SK-N-SH (cell line): Measurements from ENCODE around the gene GAS7. TPM values are rescaled to one million over a fixed set of nuclear protein-coding genes. Genes with fewer than 3 reads are reported as not detected.
"Not testable (repeated sequence)": the region's sequence is repeated elsewhere in the genome, so short reads cannot be mapped to it uniquely, and the experiment has no call there.

ENCODE experiments used
- CTCF ChIA-PET: fragments of 300-600, 350-600 bp; formaldehyde crosslinking; extraction: SDS; loops from one replicate; lab custom pipeline; 2021; lab: Yijun Ruan, JAX
- POLR2A ChIA-PET: fragments of 350-600 bp; sonication (Branson Sonifier 250); formaldehyde crosslinking; extraction: SDS; loops from one replicate; lab custom pipeline; 2020; ENCODE audit warnings: antibody characterized with exemption, inconsistent platforms; lab: Yijun Ruan, JAX
- DNase-seq: peaks from one replicate; pipeline ENCODE4 v3.0.0; 2012
- H2AFZ ChIP-seq: fragments of 200-600 bp; sonication (generic); 2 replicates; pipeline ENCODE4 v1.8.1; 2016; ENCODE audit warnings: antibody characterized with exemption, mild to moderate bottlenecking, low read depth
- H3F3A ChIP-seq: fragments of 200-600 bp; sonication (generic); replicated peaks from 2 replicates; pipeline ENCODE3; 2016; ENCODE audit warnings: antibody characterized with exemption, mild to moderate bottlenecking; ENCODE audit not compliant: insufficient read depth
- H3K27ac ChIP-seq, 2 experiments: fragments of 200-500 bp in 1 of 2; fragments of 200-600 bp in 1 of 2; sonication (Bioruptor generic) in 1 of 2; sonication (generic), shearing (Covaris generic) in 1 of 2; 2 replicates each; pipeline versions ENCODE4 v1.5.1 to v1.6.1; 2014 to 2016; ENCODE audit warnings: low read depth in 2 of 2, inconsistent platforms in 1 of 2, low read length in 1 of 2, mild to moderate bottlenecking in 1 of 2, mixed read lengths in 1 of 2
- H3K27me3 ChIP-seq: fragments of 200-600 bp; sonication (generic), shearing (Covaris generic); 2 replicates; pipeline ENCODE4 v1.6.1; 2016; ENCODE audit warnings: mixed run types; ENCODE audit not compliant: insufficient read depth
- H3K36me3 ChIP-seq, 2 experiments: fragments of 200-500 bp in 1 of 2; fragments of 200-600 bp in 1 of 2; sonication (Bioruptor generic) in 1 of 2; sonication (generic) in 1 of 2; replicated peaks in 1 of 2; 2 replicates each; pipeline versions ENCODE3 to v1.5.1; 2014 to 2016; ENCODE audit warnings: low read length in 1 of 2, mild to moderate bottlenecking in 1 of 2; ENCODE audit not compliant: insufficient read depth in 2 of 2, control insufficient read depth in 1 of 2
- H3K4me1 ChIP-seq, 2 experiments: fragments of 200-500 bp in 1 of 2; fragments of 200-600 bp in 1 of 2; sonication (Bioruptor generic) in 1 of 2; sonication (generic), shearing (Covaris generic) in 1 of 2; 2 replicates each; pipeline versions ENCODE4 v1.5.1 to v1.6.1; 2014 to 2016; ENCODE audit warnings: low read depth in 1 of 2, low read length in 1 of 2, mixed run types in 1 of 2; ENCODE audit not compliant: insufficient read depth in 2 of 2, control insufficient read depth in 1 of 2
- H3K4me2 ChIP-seq: fragments of 200-600 bp; sonication (generic), shearing (Covaris generic); 2 replicates; pipeline ENCODE4 v1.6.1; 2017; ENCODE audit warnings: mixed run types
- H3K4me3 ChIP-seq, 2 experiments: fragments of 200-500 bp in 1 of 2; fragments of 200-600 bp in 1 of 2; sonication (Bioruptor generic) in 1 of 2; sonication (generic), shearing (Covaris generic) in 1 of 2; 2 replicates each; pipeline versions ENCODE4 v1.5.1 to v1.8.1; 2014 to 2016; ENCODE audit warnings: low read depth in 2 of 2, inconsistent platforms in 1 of 2, low read length in 1 of 2, mild to moderate bottlenecking in 1 of 2, mixed read lengths in 1 of 2, moderate library complexity in 1 of 2
- H3K79me2 ChIP-seq: fragments of 200-600 bp; sonication (generic); 2 replicates; pipeline ENCODE4 v1.8.1; 2017; ENCODE audit warnings: mild to moderate bottlenecking; ENCODE audit not compliant: insufficient read depth
- H3K9ac ChIP-seq: fragments of 200-600 bp; sonication (generic); 2 replicates; pipeline ENCODE4 v1.6.1; 2017; ENCODE audit warnings: mixed run types
- H3K9me2 ChIP-seq: fragments of 200-600 bp; sonication (generic); 2 replicates; pipeline ENCODE4 v1.6.1; 2017; ENCODE audit warnings: mixed run types
- H3K9me3 ChIP-seq: fragments of 200-600 bp; sonication (generic); 2 replicates; pipeline ENCODE4 v1.6.1; 2017; ENCODE audit warnings: mixed run types, mild to moderate bottlenecking, moderate library complexity
- H4K20me1 ChIP-seq: fragments of 200-600 bp; sonication (generic); 2 replicates; pipeline ENCODE4 v1.6.1; 2017; ENCODE audit warnings: mild to moderate bottlenecking, mixed run types; ENCODE audit not compliant: insufficient read depth
- CTCF ChIP-seq: fragments of 200-600 bp; sonication (generic); IDR thresholded peaks from 2 replicates; pipeline ENCODE4 v1.6.1; 2017; ENCODE audit warnings: antibody characterized with exemption, mild to moderate bottlenecking, moderate library complexity
- ELF1 ChIP-seq: IDR thresholded peaks from 2 replicates; pipeline ENCODE4 v1.4.0; 2012
- EZH2phosphoT487 ChIP-seq: fragments of 200-600 bp; sonication (generic); IDR thresholded peaks from 2 replicates; pipeline ENCODE4 v1.6.1; 2017; ENCODE audit warnings: low read depth, mixed run types, mild to moderate bottlenecking, antibody characterized with exemption, moderate library complexity, borderline replicate concordance
- FOSL2 ChIP-seq: IDR thresholded peaks from 2 replicates; pipeline ENCODE4 v1.4.0; 2012; ENCODE audit warnings: low read depth, mild to moderate bottlenecking, moderate library complexity, borderline replicate concordance
- FOXJ3 ChIP-seq: sonication (generic); formaldehyde crosslinking; IDR thresholded peaks from 2 replicates; pipeline ENCODE4 v1.5.1; 2020; ENCODE audit warnings: mild to moderate bottlenecking, missing genetic modification reagents
- FOXM1 ChIP-seq: IDR thresholded peaks from 2 replicates; pipeline ENCODE4 v1.4.0; 2012; ENCODE audit warnings: low read depth, mild to moderate bottlenecking
- GATA2 ChIP-seq: sonication (generic); formaldehyde crosslinking; IDR thresholded peaks from 2 replicates; pipeline ENCODE4 v1.5.0; 2020; ENCODE audit warnings: mild to moderate bottlenecking, missing genetic modification reagents
- MEF2A ChIP-seq: IDR thresholded peaks from 2 replicates; pipeline ENCODE4 v1.4.0; 2012; ENCODE audit warnings: low read depth, borderline replicate concordance
- MXI1 ChIP-seq: IDR thresholded peaks from 2 replicates; pipeline ENCODE4 v1.6.1; 2012; ENCODE audit warnings: mild to moderate bottlenecking, low read depth, low read length, improper control_type of control experiment
- RCOR1 ChIP-seq: fragments of 150-350 bp; IDR thresholded peaks from 2 replicates; pipeline ENCODE4 v1.6.1; 2017; ENCODE audit warnings: antibody characterized with exemption, low read length
- REST ChIP-seq: IDR thresholded peaks from 2 replicates; pipeline ENCODE4 v1.6.1; 2012; ENCODE audit warnings: mild to moderate bottlenecking, low read depth, low read length, moderate library complexity
- TAF1 ChIP-seq: IDR thresholded peaks from 2 replicates; pipeline ENCODE4 v1.6.1; 2012; ENCODE audit warnings: low read depth, mild to moderate bottlenecking, low read length, moderate library complexity, borderline replicate concordance
- TCF12 ChIP-seq: IDR thresholded peaks from 2 replicates; pipeline ENCODE4 v1.4.0; 2012
- TEAD4 ChIP-seq: IDR thresholded peaks from 2 replicates; pipeline ENCODE4 v1.4.0; 2012; ENCODE audit warnings: mild to moderate bottlenecking, borderline replicate concordance; ENCODE audit not compliant: insufficient read depth
- USF2 ChIP-seq: fragments of 150-350 bp; IDR thresholded peaks from 2 replicates; pipeline ENCODE4 v1.6.1; 2017; ENCODE audit warnings: antibody characterized with exemption, low read length, low read depth, borderline replicate concordance
- YY1 ChIP-seq: IDR thresholded peaks from 2 replicates; pipeline ENCODE4 v1.4.0; 2012; ENCODE audit warnings: low read depth, mild to moderate bottlenecking
- WGBS: methylation state at CpG from one replicate; pipeline ENCODE4 v1.1.6; 2017; ENCODE audit warnings: low lambda C conversion rate; 5-methylcytosine and 5-hydroxymethylcytosine counted together
- polyA plus RNA-seq, 3 experiments: library from polyadenylated mRNA; depleted of rRNA; stranded (reverse); fragments of >200 nt; gene quantifications; 2 replicates each; pipeline ENCODE4 v1.2.3, GENCODE V29; 2012
- TF ChIP-seq, protein P1 (sequence below): IDR thresholded peaks from 2 replicates; pipeline ENCODE4 v1.4.0; 2012; ENCODE audit warnings: low read depth

Gene GAS7
- polyA plus RNA-seq, 1 of the 3 experiments (the other 2 are of a cell fraction) = 0.12 TPM

GRCh38 chr17:10095295-10095694 lies 103.1 kb downstream of the GAS7 start:
- H3K27ac ChIP-seq, H3K9me3 ChIP-seq, DNase-seq, H3K4me2 ChIP-seq, H3K79me2 ChIP-seq, H3K4me3 ChIP-seq, H3K4me1 ChIP-seq, H3K9ac ChIP-seq, H3K27me3 ChIP-seq, POLR2A ChIA-PET, H3F3A ChIP-seq, H3K36me3 ChIP-seq, CTCF ChIA-PET, H3K9me2 ChIP-seq, H4K20me1 ChIP-seq, H2AFZ ChIP-seq: not testable (repeated sequence)
- 34% methylated on average over 8 of the region's 8 CpGs for WGBS

- no peaks in the 10 kb centered on the region for H3K9me2 ChIP-seq
- H4K20me1 ChIP-seq = no peaks in the 10 kb centered on the region
- POLR2A ChIA-PET = no interaction called here
- H3K36me3 ChIP-seq = no peaks in the 10 kb centered on the region
- H3K4me2 ChIP-seq = no peak overlapping the region
- CTCF ChIA-PET = no interaction called here
- H3K4me3 ChIP-seq = no peak overlapping the region
- peaks cover 14% of the 10 kb centered on the region; the same call in 1 of the 2 replicates for H3K27me3 ChIP-seq
- H2AFZ ChIP-seq = no peak overlapping the region
- H3K79me2 ChIP-seq = no peaks in the 10 kb centered on the region
- DNase-seq = no peak
- no peak overlapping the region for H3K9ac ChIP-seq
- WGBS = 37% methylated on average over 8 of the region's 8 CpGs
- no peaks in the 10 kb centered on the region for H3F3A ChIP-seq
- no peaks in the 10 kb centered on the region; a peak in 1 of 4 replicates for H3K4me1 ChIP-seq
- no peaks in the 10 kb centered on the region for H3K9me3 ChIP-seq
- no peak overlapping the region for H3K27ac ChIP-seq
- TF ChIP-seq FOXM1 (no peak), MEF2A (no peak), YY1 (no peak)
These were observed 103.6 kb downstream of the GAS7 start for GRCh38 chr17:10094797-10095196.

GRCh38 chr17:10092595-10092994 lies 105.8 kb downstream of the GAS7 start:
- Histone ChIP-seq H3K36me3 (no peaks in the 10 kb centered on the region), H3K79me2 (no peaks in the 10 kb centered on the region), H3K9me3 (no peaks in the 10 kb centered on the region), H3K4me1 (no peaks in the 10 kb centered on the region), H3K9ac (no peak overlapping the region), H2AFZ (no peak overlapping the region), H3K27me3 (peaks cover 17% of the 10 kb centered on the region; the same call in 1 of the 2 replicates), H3K4me2 (no peak overlapping the region), H4K20me1 (no peaks in the 10 kb centered on the region), H3K9me2 (no peaks in the 10 kb centered on the region), H3K27ac (no peak overlapping the region), H3F3A (no peaks in the 10 kb centered on the region), H3K4me3 (no peak overlapping the region)
- WGBS = 11% methylated on average over 1 of the region's 2 CpGs
- no peak for DNase-seq
- ChIA-PET POLR2A (no interaction called here), CTCF (no interaction called here)
- TF ChIP-seq MEF2A (no peak), USF2 (no peak), RCOR1 (no peak), YY1 (no peak), MXI1 (no peak), ELF1 (no peak), EZH2phosphoT487 (no peak), FOXM1 (no peak), CTCF (no peak), REST (no peak), FOXJ3 (CRISPR knock-in tag) (no peak), GATA2 (CRISPR knock-in tag) (no peak), TEAD4 (no peak), TCF12 (no peak), FOSL2 (no peak), TAF1 (no peak)
- TF ChIP-seq, protein P1, sequence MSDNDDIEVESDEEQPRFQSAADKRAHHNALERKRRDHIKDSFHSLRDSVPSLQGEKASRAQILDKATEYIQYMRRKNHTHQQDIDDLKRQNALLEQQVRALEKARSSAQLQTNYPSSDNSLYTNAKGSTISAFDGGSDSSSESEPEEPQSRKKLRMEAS = no peak
